Uterus (tissue), 2 donors: ENCODE results near the gene CDAN1.

Experiments
- CTCF ChIP-seq, 4 experiments: fragments of 200-600 bp in 2 of 4; fragments of 450-650 bp in 2 of 4; sonication (generic) in 2 of 4; IDR thresholded peaks; one replicate each; pipeline ENCODE4 v1.5.1; 2016 to 2019; ENCODE audit warnings: antibody characterized with exemption in 4 of 4, mild to moderate bottlenecking in 2 of 4, moderate library complexity in 1 of 4
- POLR2A ChIP-seq, 2 donors: fragments of 450-650 bp; IDR thresholded peaks; one replicate each; pipeline ENCODE4 v1.6.1; 2016; ENCODE audit warnings: antibody characterized with exemption in 2 of 2, mild to moderate bottlenecking in 1 of 2, moderate library complexity in 1 of 2

- TF ChIP-seq POLR2A (IDR thresholded peaks at IDR 0.05) (no peak), CTCF (IDR thresholded peaks at IDR 0.05) (no peak)
These were observed 26.3 kb downstream of the CDAN1 start for GRCh38 chr15:42710662-42711061.
